DND-41 (cell line): ENCODE results near the gene EP400.

ENCODE experiments used
- ATAC-seq: fragments of 200-7000 bp; cut with Tn5 transposase; 3 replicates; pipeline ENCODE4 v1.9.1; 2021; ENCODE audit warnings: low read depth; ENCODE audit not compliant: insufficient read depth
- DNase-seq: peaks from one replicate; pipeline ENCODE4 v3.0.0-alpha.2; 2020
- H2AFZ ChIP-seq: 2 replicates; pipeline ENCODE4 v1.6.0; 2012; ENCODE audit warnings: low read depth, low read length
- H3K27ac ChIP-seq: 2 replicates; pipeline ENCODE4 v1.5.1; 2012; ENCODE audit warnings: low read length, inconsistent platforms
- H3K27me3 ChIP-seq: fragments of 200-600 bp; sonication (generic); 2 replicates; pipeline ENCODE4 v1.6.0; 2012; ENCODE audit warnings: low read length, mild to moderate bottlenecking, inconsistent platforms; ENCODE audit not compliant: insufficient read depth, poor library complexity
- H3K36me3 ChIP-seq: 2 replicates; pipeline ENCODE4 v1.5.1; 2012; ENCODE audit warnings: low read length, inconsistent platforms; ENCODE audit not compliant: insufficient read depth
- H3K4me1 ChIP-seq: 2 replicates; pipeline ENCODE4 v1.5.1; 2012; ENCODE audit warnings: mild to moderate bottlenecking, low read length; ENCODE audit not compliant: insufficient read depth
- H3K4me2 ChIP-seq: 2 replicates; pipeline ENCODE4 v1.6.0; 2012; ENCODE audit warnings: mild to moderate bottlenecking, moderate library complexity, low read length, inconsistent platforms; ENCODE audit not compliant: insufficient read depth
- H3K4me3 ChIP-seq, 2 experiments: fragments of 200-600 bp in 1 of 2; shearing (Covaris generic) in 1 of 2; 2 replicates each; pipeline ENCODE4 v1.5.1; 2012 to 2016; ENCODE audit warnings: inconsistent platforms in 2 of 2, low read length in 2 of 2, mild to moderate bottlenecking in 2 of 2, low read depth in 1 of 2, moderate library complexity in 1 of 2
- H3K79me2 ChIP-seq: 2 replicates; pipeline ENCODE4 v1.6.0; 2012; ENCODE audit warnings: low read length, inconsistent platforms; ENCODE audit not compliant: insufficient read depth
- H3K9ac ChIP-seq: 2 replicates; pipeline ENCODE4 v1.6.0; 2012; ENCODE audit warnings: low read depth, mild to moderate bottlenecking, inconsistent platforms, low read length, moderate library complexity
- H3K9me3 ChIP-seq: 2 replicates; pipeline ENCODE4 v1.5.1; 2012; ENCODE audit warnings: low read length, moderate library complexity, mild to moderate bottlenecking, inconsistent platforms; ENCODE audit not compliant: insufficient read depth, severe bottlenecking
- H4K20me1 ChIP-seq: 2 replicates; pipeline ENCODE4 v1.6.0; 2012; ENCODE audit warnings: low read length; ENCODE audit not compliant: insufficient read depth
- EZH2 ChIP-seq: IDR thresholded peaks from 3 replicates; pipeline ENCODE4 v1.6.1; 2012; ENCODE audit warnings: borderline replicate concordance, low read depth, mild to moderate bottlenecking, moderate library complexity, low read length, inconsistent platforms; ENCODE audit not compliant: severe bottlenecking
- TF ChIP-seq, protein P1 (sequence below): IDR thresholded peaks from 2 replicates; pipeline ENCODE4 v1.5.1; 2012; ENCODE audit warnings: borderline replicate concordance, low read length, moderate library complexity, mild to moderate bottlenecking; ENCODE audit not compliant: poor library complexity, severe bottlenecking; ENCODE audit errors: extremely low read depth

EP400 gene

DNA sequence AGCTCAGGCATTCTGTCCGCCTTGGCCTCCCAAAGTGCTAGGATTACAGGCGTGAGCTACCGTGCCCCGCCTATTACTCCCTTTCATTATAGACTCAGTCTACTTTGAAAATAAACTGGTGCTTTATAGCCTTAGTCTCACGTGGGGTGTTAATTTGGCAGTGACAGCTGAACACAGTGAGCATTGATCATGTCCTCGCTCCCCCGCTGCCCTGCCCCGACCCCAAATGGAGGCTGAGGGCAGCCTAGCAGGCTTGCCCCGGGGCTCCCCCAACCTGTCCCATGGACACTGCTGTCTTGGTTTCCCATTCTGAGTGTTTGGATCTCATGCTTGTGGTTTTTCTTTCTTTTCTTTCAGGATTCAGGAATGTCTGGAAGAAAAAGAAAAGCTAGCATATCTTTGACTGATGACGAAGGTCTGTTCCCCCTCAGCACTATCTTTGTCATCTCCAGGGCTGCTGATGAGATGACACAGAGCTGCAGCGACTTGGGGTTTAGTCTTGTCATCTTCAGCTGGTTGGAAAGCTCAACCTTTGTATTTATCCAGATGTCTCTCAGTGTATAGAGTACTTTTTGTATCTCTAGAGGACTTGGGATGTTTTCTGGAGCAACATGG, 42.2 kb downstream of the EP400 start:
- H3K79me2 ChIP-seq = no peaks in the 10 kb centered on the region
- H4K20me1 ChIP-seq = peaks cover 5% of the 10 kb centered on the region
- H3K4me1 ChIP-seq = no peaks in the 10 kb centered on the region
- no peak overlapping the region for H3K4me3 ChIP-seq
- no peak for DNase-seq
- H3K9ac ChIP-seq = no peak overlapping the region
- no peak overlapping the region for H2AFZ ChIP-seq
- H3K27ac ChIP-seq = no peak overlapping the region
- ATAC-seq = no peak
- no peak overlapping the region for H3K4me2 ChIP-seq
- H3K9me3 ChIP-seq = no peaks in the 10 kb centered on the region
- H3K36me3 ChIP-seq = peaks cover 93% of the 10 kb centered on the region
- TF ChIP-seq, protein P1, sequence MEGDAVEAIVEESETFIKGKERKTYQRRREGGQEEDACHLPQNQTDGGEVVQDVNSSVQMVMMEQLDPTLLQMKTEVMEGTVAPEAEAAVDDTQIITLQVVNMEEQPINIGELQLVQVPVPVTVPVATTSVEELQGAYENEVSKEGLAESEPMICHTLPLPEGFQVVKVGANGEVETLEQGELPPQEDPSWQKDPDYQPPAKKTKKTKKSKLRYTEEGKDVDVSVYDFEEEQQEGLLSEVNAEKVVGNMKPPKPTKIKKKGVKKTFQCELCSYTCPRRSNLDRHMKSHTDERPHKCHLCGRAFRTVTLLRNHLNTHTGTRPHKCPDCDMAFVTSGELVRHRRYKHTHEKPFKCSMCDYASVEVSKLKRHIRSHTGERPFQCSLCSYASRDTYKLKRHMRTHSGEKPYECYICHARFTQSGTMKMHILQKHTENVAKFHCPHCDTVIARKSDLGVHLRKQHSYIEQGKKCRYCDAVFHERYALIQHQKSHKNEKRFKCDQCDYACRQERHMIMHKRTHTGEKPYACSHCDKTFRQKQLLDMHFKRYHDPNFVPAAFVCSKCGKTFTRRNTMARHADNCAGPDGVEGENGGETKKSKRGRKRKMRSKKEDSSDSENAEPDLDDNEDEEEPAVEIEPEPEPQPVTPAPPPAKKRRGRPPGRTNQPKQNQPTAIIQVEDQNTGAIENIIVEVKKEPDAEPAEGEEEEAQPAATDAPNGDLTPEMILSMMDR = no peak
- H3K27me3 ChIP-seq = no peaks in the 10 kb centered on the region

DNA sequence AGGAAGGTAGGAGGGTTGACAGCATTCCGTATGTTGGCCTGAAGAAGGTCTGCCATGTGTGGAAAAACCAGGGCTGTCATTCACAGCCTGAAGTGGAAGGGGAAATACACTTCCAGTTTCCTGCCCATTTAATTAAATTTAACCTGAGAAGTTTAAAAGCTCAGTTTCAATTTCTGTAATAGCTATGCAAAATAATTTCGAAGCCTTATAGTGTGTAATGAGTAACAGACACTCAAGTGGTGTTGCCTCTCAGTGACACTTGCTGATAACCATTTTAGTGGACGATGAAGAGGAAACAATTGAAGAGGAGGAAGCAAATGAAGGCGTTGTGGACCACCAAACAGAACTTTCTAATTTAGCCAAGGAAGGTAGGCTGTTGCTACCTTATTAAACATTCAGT, 44.8 kb downstream of the EP400 start:
- TF ChIP-seq EZH2 = no peak
- TF ChIP-seq, protein P1 = no peak
- DNase-seq (no peak), ATAC-seq (no peak)
- Histone ChIP-seq H3K9ac (no peak overlapping the region), H3K27ac (no peak overlapping the region), H3K27me3 (no peaks in the 10 kb centered on the region), H3K36me3 (peaks cover 81% of the 10 kb centered on the region), H2AFZ (no peak overlapping the region), H3K4me3 (no peak overlapping the region), H3K4me1 (no peaks in the 10 kb centered on the region), H3K4me2 (no peak overlapping the region), H4K20me1 (peaks cover 2% of the 10 kb centered on the region; the same call in 1 of the 2 replicates), H3K79me2 (no peaks in the 10 kb centered on the region), H3K9me3 (no peaks in the 10 kb centered on the region)

DNA sequence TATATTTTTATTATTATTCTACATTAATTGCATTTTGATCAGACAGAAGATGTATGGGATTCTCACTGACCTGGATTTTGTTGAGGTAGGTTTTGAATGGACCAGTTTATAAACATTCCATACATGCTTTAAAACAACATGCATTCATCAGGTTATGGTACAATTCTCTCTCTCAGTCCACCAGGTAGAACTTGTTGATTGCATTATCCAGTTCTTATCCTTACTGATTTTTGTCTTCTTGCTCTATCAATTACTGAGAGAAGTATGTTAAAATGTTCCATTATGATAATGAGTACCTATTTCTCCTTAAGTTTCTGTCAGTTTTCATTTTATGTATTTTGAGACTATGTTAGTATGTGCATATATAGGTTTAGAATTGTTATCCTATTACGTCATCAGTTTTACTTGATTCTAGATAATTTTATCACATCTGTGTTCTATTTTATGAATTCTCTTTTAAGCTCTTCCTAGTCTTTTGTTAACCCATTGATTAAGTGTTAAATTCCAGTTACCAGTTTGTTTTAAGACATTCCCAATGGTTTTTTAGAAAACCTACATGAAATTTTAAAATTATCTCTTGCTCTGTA, 50.6 kb downstream of the EP400 start:
- TF ChIP-seq, protein P1 = no peak
- TF ChIP-seq EZH2 = no peak
- Histone ChIP-seq H3K79me2 (0 out of 2 replicates have a peak, but pooled peaks cover 2% of the 10 kb centered on the region), H3K4me1 (no peaks in the 10 kb centered on the region), H3K4me2 (no peak overlapping the region), H2AFZ (no peak overlapping the region), H4K20me1 (no peaks in the 10 kb centered on the region; the same call in 1 of the 2 replicates), H3K4me3 (no peak overlapping the region), H3K36me3 (peaks cover 69% of the 10 kb centered on the region), H3K9ac (no peak overlapping the region), H3K27me3 (no peaks in the 10 kb centered on the region), H3K9me3 (no peaks in the 10 kb centered on the region), H3K27ac (no peak overlapping the region)
- no peak for ATAC-seq
- DNase-seq = no peak
